ENCODE measurements around the gene LIMCH1.

DNA sequence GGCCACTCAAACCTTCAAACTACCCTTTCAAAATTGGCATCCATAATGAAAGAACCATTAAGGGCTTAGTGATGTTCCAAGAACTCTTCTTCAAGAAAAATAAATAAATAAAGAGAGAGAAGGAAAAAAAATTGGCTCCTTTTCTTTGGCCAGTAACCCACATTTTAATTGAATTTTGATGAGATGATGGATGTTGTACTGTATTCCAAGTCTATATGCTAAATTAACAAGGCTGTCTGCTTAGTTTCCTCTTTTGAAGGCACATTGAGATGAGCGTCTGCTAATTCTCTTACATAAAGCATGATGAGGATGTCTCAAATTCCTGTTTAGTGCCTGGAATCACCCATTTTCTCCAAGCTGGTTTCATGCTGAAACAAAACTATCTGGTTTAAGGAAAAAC, 177.2 kb downstream of the LIMCH1 start:
- TF ChIP-seq, protein P1, sequence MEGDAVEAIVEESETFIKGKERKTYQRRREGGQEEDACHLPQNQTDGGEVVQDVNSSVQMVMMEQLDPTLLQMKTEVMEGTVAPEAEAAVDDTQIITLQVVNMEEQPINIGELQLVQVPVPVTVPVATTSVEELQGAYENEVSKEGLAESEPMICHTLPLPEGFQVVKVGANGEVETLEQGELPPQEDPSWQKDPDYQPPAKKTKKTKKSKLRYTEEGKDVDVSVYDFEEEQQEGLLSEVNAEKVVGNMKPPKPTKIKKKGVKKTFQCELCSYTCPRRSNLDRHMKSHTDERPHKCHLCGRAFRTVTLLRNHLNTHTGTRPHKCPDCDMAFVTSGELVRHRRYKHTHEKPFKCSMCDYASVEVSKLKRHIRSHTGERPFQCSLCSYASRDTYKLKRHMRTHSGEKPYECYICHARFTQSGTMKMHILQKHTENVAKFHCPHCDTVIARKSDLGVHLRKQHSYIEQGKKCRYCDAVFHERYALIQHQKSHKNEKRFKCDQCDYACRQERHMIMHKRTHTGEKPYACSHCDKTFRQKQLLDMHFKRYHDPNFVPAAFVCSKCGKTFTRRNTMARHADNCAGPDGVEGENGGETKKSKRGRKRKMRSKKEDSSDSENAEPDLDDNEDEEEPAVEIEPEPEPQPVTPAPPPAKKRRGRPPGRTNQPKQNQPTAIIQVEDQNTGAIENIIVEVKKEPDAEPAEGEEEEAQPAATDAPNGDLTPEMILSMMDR (IDR thresholded peaks at IDR 0.05), result no peak
- TF ChIP-seq POLR2AphosphoS5 (IDR thresholded peaks at IDR 0.05) (no peak), POLR2A (IDR thresholded peaks at IDR 0.05) (no peak)
